ENCODE results near the gene VAT1L. TPM values are rescaled to one million over a fixed set of nuclear protein-coding genes. Genes with fewer than 3 reads are reported as not detected.

VAT1L gene
- total and polyA plus RNA-seq, 2 experiments from 2014 or later: 3.1 to 5.9 TPM

DNA sequence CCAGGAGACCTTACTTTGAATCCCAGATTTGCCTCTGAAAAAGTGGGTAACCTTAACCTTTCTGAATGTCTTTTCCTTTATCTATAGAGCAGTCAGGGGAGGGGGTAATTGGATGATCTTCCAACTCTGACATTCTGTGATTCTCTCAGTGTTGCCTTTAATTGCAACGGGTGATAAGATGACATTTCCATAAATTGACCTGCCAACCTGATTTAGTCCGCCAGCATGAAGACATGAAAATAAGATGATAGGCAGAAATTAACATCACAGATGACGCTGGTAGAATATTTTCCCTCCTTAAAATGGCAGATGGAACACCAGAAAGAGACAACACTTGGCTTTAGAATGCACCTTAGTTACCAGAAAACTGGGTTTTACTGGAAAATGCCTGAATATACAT lies 72.6 kb downstream of the VAT1L start:
- 84% methylated on average over 3 of the region's 3 CpGs for WGBS (ENCODE audit: low lambda C conversion rate, missing lambda C conversion rate)

GRCh38 chr16:77863250-77863649 lies 74.9 kb downstream of the VAT1L start:
- Histone ChIP-seq H3K4me3 (no peak overlapping the region), H3K27me3 (no peaks in the 10 kb centered on the region), H4K20me1 (ENCODE audit: insufficient read depth, poor library complexity, severe bottlenecking) (no peaks in the 10 kb centered on the region), H3K9me3 (ENCODE audit: low read depth) (no peaks in the 10 kb centered on the region), H2AFZ (no peak overlapping the region), H3K4me2 (no peak overlapping the region), H3K27ac (no peak overlapping the region), H3K9me2 (replicated peaks; ENCODE audit: insufficient read depth) (no peaks in the 10 kb centered on the region), H3K4me1 (ENCODE audit: insufficient read depth) (no peaks in the 10 kb centered on the region), H3K79me2 (no peaks in the 10 kb centered on the region), H3K36me3 (replicated peaks; ENCODE audit: insufficient read depth, low read depth) (no peaks in the 10 kb centered on the region)
- TF ChIP-seq EZH2phosphoT487 (IDR thresholded peaks at IDR 0.05; ENCODE audit: low read depth, severe bottlenecking, unreplicated experiment): no peak
- no peak for TF ChIP-seq EZH2 (IDR thresholded peaks at IDR 0.05; ENCODE audit: borderline replicate concordance)
- TF ChIP-seq, protein P1, sequence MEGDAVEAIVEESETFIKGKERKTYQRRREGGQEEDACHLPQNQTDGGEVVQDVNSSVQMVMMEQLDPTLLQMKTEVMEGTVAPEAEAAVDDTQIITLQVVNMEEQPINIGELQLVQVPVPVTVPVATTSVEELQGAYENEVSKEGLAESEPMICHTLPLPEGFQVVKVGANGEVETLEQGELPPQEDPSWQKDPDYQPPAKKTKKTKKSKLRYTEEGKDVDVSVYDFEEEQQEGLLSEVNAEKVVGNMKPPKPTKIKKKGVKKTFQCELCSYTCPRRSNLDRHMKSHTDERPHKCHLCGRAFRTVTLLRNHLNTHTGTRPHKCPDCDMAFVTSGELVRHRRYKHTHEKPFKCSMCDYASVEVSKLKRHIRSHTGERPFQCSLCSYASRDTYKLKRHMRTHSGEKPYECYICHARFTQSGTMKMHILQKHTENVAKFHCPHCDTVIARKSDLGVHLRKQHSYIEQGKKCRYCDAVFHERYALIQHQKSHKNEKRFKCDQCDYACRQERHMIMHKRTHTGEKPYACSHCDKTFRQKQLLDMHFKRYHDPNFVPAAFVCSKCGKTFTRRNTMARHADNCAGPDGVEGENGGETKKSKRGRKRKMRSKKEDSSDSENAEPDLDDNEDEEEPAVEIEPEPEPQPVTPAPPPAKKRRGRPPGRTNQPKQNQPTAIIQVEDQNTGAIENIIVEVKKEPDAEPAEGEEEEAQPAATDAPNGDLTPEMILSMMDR (IDR thresholded peaks at IDR 0.05; ENCODE audit: poor library complexity): no peak
- WGBS (ENCODE audit: low lambda C conversion rate, missing lambda C conversion rate): 81% methylated on average over 5 of the region's 5 CpGs
- no peak for DNase-seq (ENCODE audit: low spot score)

More for the DNA sequence above, 72.6 kb downstream of the VAT1L start:
- H4K20me1 ChIP-seq (ENCODE audit: insufficient read depth, poor library complexity, severe bottlenecking): no peaks in the 10 kb centered on the region
- no peak for TF ChIP-seq EZH2 (IDR thresholded peaks at IDR 0.05; ENCODE audit: borderline replicate concordance)
- TF ChIP-seq, protein P1 (IDR thresholded peaks at IDR 0.05; ENCODE audit: poor library complexity): no peak
- TF ChIP-seq EZH2phosphoT487 (IDR thresholded peaks at IDR 0.05; ENCODE audit: low read depth, severe bottlenecking, unreplicated experiment): no peak
- H3K27ac ChIP-seq: no peak overlapping the region
- H2AFZ ChIP-seq: no peak overlapping the region
- no peaks in the 10 kb centered on the region for H3K36me3 ChIP-seq (replicated peaks; ENCODE audit: insufficient read depth, low read depth)
- H3K4me3 ChIP-seq: no peak overlapping the region
- H3K79me2 ChIP-seq: no peaks in the 10 kb centered on the region
- no peak overlapping the region for H3K4me2 ChIP-seq
- H3K9me3 ChIP-seq (ENCODE audit: low read depth): no peaks in the 10 kb centered on the region
- no peak for DNase-seq (ENCODE audit: low spot score)
- no peaks in the 10 kb centered on the region for H3K4me1 ChIP-seq (ENCODE audit: insufficient read depth)
- H3K27me3 ChIP-seq: no peaks in the 10 kb centered on the region
- no peaks in the 10 kb centered on the region for H3K9me2 ChIP-seq (replicated peaks; ENCODE audit: insufficient read depth)

- H3K9me3 ChIP-seq (ENCODE audit: low read depth): no peaks in the 10 kb centered on the region
- H3K79me2 ChIP-seq: no peaks in the 10 kb centered on the region
- no peaks in the 10 kb centered on the region for H3K9me2 ChIP-seq (replicated peaks; ENCODE audit: insufficient read depth)
- peaks cover 10% of the 10 kb centered on the region for H3K4me1 ChIP-seq (ENCODE audit: insufficient read depth)
- no peak for TF ChIP-seq EZH2phosphoT487 (IDR thresholded peaks at IDR 0.05; ENCODE audit: low read depth, severe bottlenecking, unreplicated experiment)
- no peak for TF ChIP-seq EZH2 (IDR thresholded peaks at IDR 0.05; ENCODE audit: borderline replicate concordance)
- TF ChIP-seq, protein P1 (IDR thresholded peaks at IDR 0.05; ENCODE audit: poor library complexity): no peak
- H3K27me3 ChIP-seq: no peaks in the 10 kb centered on the region
- H2AFZ ChIP-seq: no peak overlapping the region
- H3K27ac ChIP-seq: no peak overlapping the region
- 76% methylated on average over 8 of the region's 8 CpGs for WGBS (ENCODE audit: low lambda C conversion rate, missing lambda C conversion rate)
- no peaks in the 10 kb centered on the region for H3K36me3 ChIP-seq (replicated peaks; ENCODE audit: insufficient read depth, low read depth)
- no peak overlapping the region for H3K4me2 ChIP-seq
- no peaks in the 10 kb centered on the region for H4K20me1 ChIP-seq (ENCODE audit: insufficient read depth, poor library complexity, severe bottlenecking)
- no peak overlapping the region for H3K4me3 ChIP-seq
- DNase-seq (ENCODE audit: low spot score): no peak
Observed at GRCh38 chr16:77866752-77867151, 78.4 kb downstream of the VAT1L start.

- Histone ChIP-seq H3K9me2 (replicated peaks; ENCODE audit: insufficient read depth) (no peaks in the 10 kb centered on the region), H3K4me3 (no peak overlapping the region), H3K27ac (no peak overlapping the region), H3K9me3 (ENCODE audit: low read depth) (no peaks in the 10 kb centered on the region), H3K4me1 (ENCODE audit: insufficient read depth) (peaks cover 10% of the 10 kb centered on the region), H3K36me3 (replicated peaks; ENCODE audit: insufficient read depth, low read depth) (no peaks in the 10 kb centered on the region), H3K4me2 (no peak overlapping the region), H3K79me2 (no peaks in the 10 kb centered on the region), H2AFZ (no peak overlapping the region), H4K20me1 (ENCODE audit: insufficient read depth, poor library complexity, severe bottlenecking) (no peaks in the 10 kb centered on the region), H3K27me3 (no peaks in the 10 kb centered on the region)
- WGBS (ENCODE audit: low lambda C conversion rate, missing lambda C conversion rate): 87% methylated on average over 2 of the region's 2 CpGs
- no peak for TF ChIP-seq EZH2 (IDR thresholded peaks at IDR 0.05; ENCODE audit: borderline replicate concordance)
- TF ChIP-seq, protein P1 (IDR thresholded peaks at IDR 0.05; ENCODE audit: poor library complexity): no peak
- TF ChIP-seq EZH2phosphoT487 (IDR thresholded peaks at IDR 0.05; ENCODE audit: low read depth, severe bottlenecking, unreplicated experiment): no peak
- no peak for DNase-seq (ENCODE audit: low spot score)
Observed at GRCh38 chr16:77868052-77868451, 79.7 kb downstream of the VAT1L start.
